ENCODE measurements around the gene NUDT12. TPM values are rescaled to one million over a fixed set of nuclear protein-coding genes. Genes with fewer than 3 reads are reported as not detected.

Gene NUDT12
- polyA plus RNA-seq, 3 donors: 0.08 to 1.1 (median 0.11) TPM

- Histone ChIP-seq H2AFZ (ENCODE audit: insufficient read depth, low read depth, low read length, poor library complexity, severe bottlenecking) (no peak overlapping the region), H3K9ac (ENCODE audit: insufficient read depth, low read length, poor library complexity, severe bottlenecking) (no peak overlapping the region), H3K36me3 (replicated peaks in 1 of 2; ENCODE audit: control insufficient read depth in 1 of 2, insufficient read depth in 2 of 2, low read length in 2 of 2) (no peaks in the 10 kb centered on the region), H3K9me3 (replicated peaks in 1 of 2; ENCODE audit: control insufficient read depth in 1 of 2, insufficient read depth in 1 of 2, low read length in 2 of 2) (no peaks in the 10 kb centered on the region), H3K27ac (ENCODE audit: low read depth in 1 of 2, low read length in 2 of 2) (no peak overlapping the region), H3K79me2 (ENCODE audit: insufficient read depth, low read length) (no peaks in the 10 kb centered on the region), H3K4me2 (replicated peaks; ENCODE audit: extremely low read depth, low read length, poor library complexity, severe bottlenecking) (no peak overlapping the region), H3K4me3 (replicated peaks in 1 of 3; ENCODE audit: low read depth in 2 of 3, low read length in 3 of 3) (no peak overlapping the region), H4K20me1 (ENCODE audit: insufficient read depth, low read length) (no peaks in the 10 kb centered on the region), H3K4me1 (ENCODE audit: control insufficient read depth in 1 of 2, insufficient read depth in 2 of 2, low read length in 2 of 2) (no peaks in the 10 kb centered on the region), H3K27me3 (ENCODE audit: control insufficient read depth in 2 of 2, insufficient read depth in 2 of 2, low read length in 2 of 2) (no peaks in the 10 kb centered on the region)
- H3K27me3 Mint-ChIP-seq (ENCODE audit: low read depth in 3 of 3): no peaks in the 10 kb centered on the region
- H3K4me3 Mint-ChIP-seq: no peak overlapping the region
- no CpG with 5 or more reads among the region's 3 CpGs for WGBS (ENCODE audit: insufficient coverage)
- no peaks in the 10 kb centered on the region for H3K4me1 Mint-ChIP-seq
- intact Hi-C loops (cut with micrococcal nuclease): no loop called here
- no peaks in the 10 kb centered on the region for H3K9me3 Mint-ChIP-seq
- no peaks in the 10 kb centered on the region for H3K36me3 Mint-ChIP-seq
- no peak for DNase-seq
- no peak for TF ChIP-seq CTCF (IDR thresholded peaks at IDR 0.05)
- H3K27ac Mint-ChIP-seq: no peak overlapping the region
Observed at GRCh38 chr5:103589776-103590175, 27.2 kb upstream of the NUDT12 start.

- Histone ChIP-seq H3K27me3 (ENCODE audit: control insufficient read depth in 2 of 2, insufficient read depth in 2 of 2, low read length in 2 of 2) (no peaks in the 10 kb centered on the region), H3K4me3 (replicated peaks in 1 of 3; ENCODE audit: low read depth in 2 of 3, low read length in 3 of 3) (no peak overlapping the region), H3K27ac (ENCODE audit: low read depth in 1 of 2, low read length in 2 of 2) (no peak overlapping the region), H3K9me3 (replicated peaks in 1 of 2; ENCODE audit: control insufficient read depth in 1 of 2, insufficient read depth in 1 of 2, low read length in 2 of 2) (no peaks in the 10 kb centered on the region), H2AFZ (ENCODE audit: insufficient read depth, low read depth, low read length, poor library complexity, severe bottlenecking) (no peak overlapping the region), H3K9ac (ENCODE audit: insufficient read depth, low read length, poor library complexity, severe bottlenecking) (no peak overlapping the region), H3K36me3 (replicated peaks in 1 of 2; ENCODE audit: control insufficient read depth in 1 of 2, insufficient read depth in 2 of 2, low read length in 2 of 2) (no peaks in the 10 kb centered on the region), H4K20me1 (ENCODE audit: insufficient read depth, low read length) (no peaks in the 10 kb centered on the region), H3K4me2 (replicated peaks; ENCODE audit: extremely low read depth, low read length, poor library complexity, severe bottlenecking) (no peak overlapping the region), H3K4me1 (ENCODE audit: control insufficient read depth in 1 of 2, insufficient read depth in 2 of 2, low read length in 2 of 2) (no peaks in the 10 kb centered on the region), H3K79me2 (ENCODE audit: insufficient read depth, low read length) (no peaks in the 10 kb centered on the region)
- TF ChIP-seq CTCF (IDR thresholded peaks at IDR 0.05): no peak
- DNase-seq: no peak
- intact Hi-C loops (cut with micrococcal nuclease): no loop called here
- no CpG with 5 or more reads among the region's 3 CpGs for WGBS (ENCODE audit: insufficient coverage)
- Mint-ChIP-seq H3K4me3 (no peak overlapping the region), H3K36me3 (no peaks in the 10 kb centered on the region), H3K27me3 (ENCODE audit: low read depth in 3 of 3) (no peaks in the 10 kb centered on the region), H3K9me3 (no peaks in the 10 kb centered on the region), H3K4me1 (no peaks in the 10 kb centered on the region), H3K27ac (no peak overlapping the region)
Observed at GRCh38 chr5:103589357-103589756, 26.8 kb upstream of the NUDT12 start.

All from CD14-positive monocyte (primary cell).